ENCODE measurements around the gene AKNA. TPM values are rescaled to one million over a fixed set of nuclear protein-coding genes. Genes with fewer than 3 reads are reported as not detected.
"Not testable (repeated sequence)": the region's sequence is repeated elsewhere in the genome, so short reads cannot be mapped to it uniquely, and the experiment has no call there.

Gene AKNA
- total RNA-seq, 1 experiment from 2014 or later = 10.1 TPM

DNA sequence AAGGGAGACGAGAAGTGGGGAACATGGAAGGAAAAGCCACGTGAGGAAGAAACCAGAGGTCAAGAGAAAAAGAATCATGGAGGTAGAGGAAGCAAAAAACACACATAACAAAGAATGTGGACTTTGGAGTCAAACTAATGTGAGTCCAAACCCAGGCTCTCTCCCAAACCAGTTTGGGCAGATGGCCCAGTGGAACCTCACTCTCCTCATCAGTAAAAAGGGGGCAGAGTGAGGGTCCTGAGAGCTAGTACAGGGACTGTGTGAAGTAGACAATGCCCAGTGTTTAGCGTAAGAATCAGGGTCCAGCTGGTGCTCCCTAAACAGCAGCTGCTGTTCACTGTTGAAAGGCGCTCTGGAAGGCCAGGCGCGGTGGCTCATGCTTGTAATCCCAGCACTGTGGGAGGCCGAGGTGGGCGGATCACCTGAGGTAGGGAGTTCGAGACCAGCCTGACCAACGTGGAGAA is 59.4 kb downstream of the AKNA start:
- CTCF ChIA-PET; intact Hi-C loops (cut with micrococcal nuclease; ENCODE audit: unreplicated experiment); H3K36me3 ChIP-seq (ENCODE audit: control insufficient read depth, insufficient read depth, low read length); in situ Hi-C loops (cut with HindIII; ENCODE audit: low pct_unique_long_range_greater_than_20kb, low sequenced_read_pairs); H3K27ac ChIP-seq (ENCODE audit: low read length); H3K4me1 ChIP-seq (ENCODE audit: control insufficient read depth, insufficient read depth, low read length); ATAC-seq; H3K4me3 ChIP-seq (ENCODE audit: low read depth in 2 of 2, low read length in 2 of 2); POLR2A ChIA-PET; BruUV-seq (replicated peaks); H3K9me3 ChIP-seq (ENCODE audit: control insufficient read depth, insufficient read depth, low read depth, low read length); H3K27me3 ChIP-seq (ENCODE audit: control insufficient read depth, insufficient read depth, low read length); DNase-seq (ENCODE audit: low read depth, low spot score): not testable (repeated sequence)

DNA sequence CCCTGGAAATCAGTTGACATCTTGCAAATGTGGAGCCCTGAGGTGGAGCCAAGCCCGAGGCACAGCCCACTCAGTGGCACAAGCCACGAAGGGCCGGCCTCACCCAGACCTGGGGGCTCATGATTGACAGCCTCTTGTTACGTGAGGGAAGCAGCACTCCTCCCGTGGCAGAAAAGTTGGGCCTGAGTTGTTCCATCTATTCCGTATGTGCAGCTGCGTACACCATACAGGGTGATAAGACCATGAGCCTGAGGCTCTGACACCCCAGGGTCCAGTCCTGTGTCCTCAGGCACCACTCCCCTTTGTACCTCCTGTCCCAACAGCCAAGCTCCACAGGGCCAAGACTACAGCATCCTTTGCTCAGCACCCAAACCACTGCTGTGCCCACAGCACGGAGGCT is 60.0 kb downstream of the AKNA start:
- TF ChIP-seq, protein P1, sequence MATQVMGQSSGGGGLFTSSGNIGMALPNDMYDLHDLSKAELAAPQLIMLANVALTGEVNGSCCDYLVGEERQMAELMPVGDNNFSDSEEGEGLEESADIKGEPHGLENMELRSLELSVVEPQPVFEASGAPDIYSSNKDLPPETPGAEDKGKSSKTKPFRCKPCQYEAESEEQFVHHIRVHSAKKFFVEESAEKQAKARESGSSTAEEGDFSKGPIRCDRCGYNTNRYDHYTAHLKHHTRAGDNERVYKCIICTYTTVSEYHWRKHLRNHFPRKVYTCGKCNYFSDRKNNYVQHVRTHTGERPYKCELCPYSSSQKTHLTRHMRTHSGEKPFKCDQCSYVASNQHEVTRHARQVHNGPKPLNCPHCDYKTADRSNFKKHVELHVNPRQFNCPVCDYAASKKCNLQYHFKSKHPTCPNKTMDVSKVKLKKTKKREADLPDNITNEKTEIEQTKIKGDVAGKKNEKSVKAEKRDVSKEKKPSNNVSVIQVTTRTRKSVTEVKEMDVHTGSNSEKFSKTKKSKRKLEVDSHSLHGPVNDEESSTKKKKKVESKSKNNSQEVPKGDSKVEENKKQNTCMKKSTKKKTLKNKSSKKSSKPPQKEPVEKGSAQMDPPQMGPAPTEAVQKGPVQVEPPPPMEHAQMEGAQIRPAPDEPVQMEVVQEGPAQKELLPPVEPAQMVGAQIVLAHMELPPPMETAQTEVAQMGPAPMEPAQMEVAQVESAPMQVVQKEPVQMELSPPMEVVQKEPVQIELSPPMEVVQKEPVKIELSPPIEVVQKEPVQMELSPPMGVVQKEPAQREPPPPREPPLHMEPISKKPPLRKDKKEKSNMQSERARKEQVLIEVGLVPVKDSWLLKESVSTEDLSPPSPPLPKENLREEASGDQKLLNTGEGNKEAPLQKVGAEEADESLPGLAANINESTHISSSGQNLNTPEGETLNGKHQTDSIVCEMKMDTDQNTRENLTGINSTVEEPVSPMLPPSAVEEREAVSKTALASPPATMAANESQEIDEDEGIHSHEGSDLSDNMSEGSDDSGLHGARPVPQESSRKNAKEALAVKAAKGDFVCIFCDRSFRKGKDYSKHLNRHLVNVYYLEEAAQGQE (IDR thresholded peaks at IDR 0.05; ENCODE audit: insufficient read depth in 1 of 2, low read depth in 2 of 2, low read length in 1 of 2) = no peak
- TF ChIP-seq SIN3A (IDR thresholded peaks at IDR 0.05; ENCODE audit: borderline replicate concordance, insufficient read depth, low read depth, low read length) = no peak
- TF ChIP-seq POLR2AphosphoS5 (IDR thresholded peaks at IDR 0.05; ENCODE audit: low read depth, low read length) = no peak
- TF ChIP-seq TCF7L2 (IDR thresholded peaks at IDR 0.05; ENCODE audit: low read depth, low read length) = no peak
- TF ChIP-seq, protein P2, sequence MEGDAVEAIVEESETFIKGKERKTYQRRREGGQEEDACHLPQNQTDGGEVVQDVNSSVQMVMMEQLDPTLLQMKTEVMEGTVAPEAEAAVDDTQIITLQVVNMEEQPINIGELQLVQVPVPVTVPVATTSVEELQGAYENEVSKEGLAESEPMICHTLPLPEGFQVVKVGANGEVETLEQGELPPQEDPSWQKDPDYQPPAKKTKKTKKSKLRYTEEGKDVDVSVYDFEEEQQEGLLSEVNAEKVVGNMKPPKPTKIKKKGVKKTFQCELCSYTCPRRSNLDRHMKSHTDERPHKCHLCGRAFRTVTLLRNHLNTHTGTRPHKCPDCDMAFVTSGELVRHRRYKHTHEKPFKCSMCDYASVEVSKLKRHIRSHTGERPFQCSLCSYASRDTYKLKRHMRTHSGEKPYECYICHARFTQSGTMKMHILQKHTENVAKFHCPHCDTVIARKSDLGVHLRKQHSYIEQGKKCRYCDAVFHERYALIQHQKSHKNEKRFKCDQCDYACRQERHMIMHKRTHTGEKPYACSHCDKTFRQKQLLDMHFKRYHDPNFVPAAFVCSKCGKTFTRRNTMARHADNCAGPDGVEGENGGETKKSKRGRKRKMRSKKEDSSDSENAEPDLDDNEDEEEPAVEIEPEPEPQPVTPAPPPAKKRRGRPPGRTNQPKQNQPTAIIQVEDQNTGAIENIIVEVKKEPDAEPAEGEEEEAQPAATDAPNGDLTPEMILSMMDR (IDR thresholded peaks at IDR 0.05) = no peak
- ChIA-PET CTCF (no interaction called here), POLR2A (no interaction called here)
- no peaks in the 10 kb centered on the region for H3K9me3 ChIP-seq (ENCODE audit: control insufficient read depth, insufficient read depth, low read depth, low read length)
- no peaks in the 10 kb centered on the region for H3K27me3 ChIP-seq (ENCODE audit: control insufficient read depth, insufficient read depth, low read length)
- no TSS peak for BruUV-seq (replicated peaks)
- H3K4me3 ChIP-seq (ENCODE audit: low read depth in 2 of 2, low read length in 2 of 2) = no peak overlapping the region
- intact Hi-C loops (cut with micrococcal nuclease; ENCODE audit: unreplicated experiment) (no loop called here), in situ Hi-C loops (cut with HindIII; ENCODE audit: low pct_unique_long_range_greater_than_20kb, low sequenced_read_pairs) (no loop called here)
- DNase-seq (ENCODE audit: low read depth, low spot score) = no peak
- no peak for ATAC-seq
- H3K36me3 ChIP-seq (ENCODE audit: control insufficient read depth, insufficient read depth, low read length) = no peaks in the 10 kb centered on the region
- H3K27ac ChIP-seq (ENCODE audit: low read length) = no peak overlapping the region
- H3K4me1 ChIP-seq (ENCODE audit: control insufficient read depth, insufficient read depth, low read length) = no peaks in the 10 kb centered on the region

DNA sequence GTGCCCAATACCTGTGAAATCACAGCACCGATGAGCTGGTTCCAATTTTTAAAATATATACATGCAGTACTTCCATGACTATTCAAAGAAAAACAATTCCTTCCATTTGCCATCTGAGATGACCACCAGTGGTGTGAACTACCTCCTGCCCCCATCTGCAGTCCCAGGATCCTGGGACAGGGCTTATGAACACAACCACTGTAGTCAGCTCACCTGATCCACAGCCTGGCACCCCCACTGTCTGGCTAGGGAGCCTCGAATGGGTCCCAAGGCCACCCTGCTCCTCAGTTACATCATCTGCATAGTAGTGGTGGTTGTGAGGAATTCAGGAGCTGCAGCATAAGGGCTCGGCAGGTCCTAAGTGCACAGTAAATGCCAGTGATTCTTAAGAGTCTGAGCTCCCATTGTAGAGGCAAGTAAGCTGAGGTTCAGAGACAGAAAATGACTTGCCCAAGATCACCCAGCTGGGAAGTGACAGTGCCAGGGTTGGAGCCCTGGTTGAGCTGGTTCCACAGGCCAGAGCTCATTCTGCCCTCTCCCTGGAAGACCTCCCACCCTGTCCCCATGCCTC is 62.0 kb downstream of the AKNA start:
- H3K9me3 ChIP-seq (ENCODE audit: control insufficient read depth, insufficient read depth, low read depth, low read length); H3K27me3 ChIP-seq (ENCODE audit: control insufficient read depth, insufficient read depth, low read length); BruUV-seq (replicated peaks); H3K27ac ChIP-seq (ENCODE audit: low read length); CTCF ChIA-PET; in situ Hi-C loops (cut with HindIII; ENCODE audit: low pct_unique_long_range_greater_than_20kb, low sequenced_read_pairs); H3K4me3 ChIP-seq (ENCODE audit: low read depth in 2 of 2, low read length in 2 of 2); DNase-seq (ENCODE audit: low read depth, low spot score); H3K4me1 ChIP-seq (ENCODE audit: control insufficient read depth, insufficient read depth, low read length); H3K36me3 ChIP-seq (ENCODE audit: control insufficient read depth, insufficient read depth, low read length); ATAC-seq; intact Hi-C loops (cut with micrococcal nuclease; ENCODE audit: unreplicated experiment); POLR2A ChIA-PET: not testable (repeated sequence)

DNA sequence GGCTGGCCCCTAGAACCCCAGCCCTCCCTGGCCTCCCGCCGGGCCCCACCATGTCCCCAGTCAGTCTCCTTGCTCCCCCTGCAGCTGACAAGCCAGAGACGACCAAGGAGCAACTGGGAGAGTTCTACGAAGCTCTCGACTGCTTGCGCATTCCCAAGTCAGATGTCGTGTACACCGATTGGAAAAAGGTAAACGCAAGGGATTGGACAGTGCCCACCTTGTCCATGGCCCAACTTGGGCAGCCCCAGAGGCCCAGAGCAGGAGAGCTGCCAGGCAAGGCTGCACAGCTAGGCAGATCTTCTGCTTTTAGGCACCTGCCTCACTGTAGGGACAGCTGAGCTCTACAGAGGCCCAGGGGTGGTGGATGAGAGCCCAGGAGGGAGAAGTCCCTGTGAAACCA is 62.8 kb downstream of the AKNA start:
- H3K36me3 ChIP-seq (ENCODE audit: control insufficient read depth, insufficient read depth, low read length); H3K9me3 ChIP-seq (ENCODE audit: control insufficient read depth, insufficient read depth, low read depth, low read length); DNase-seq (ENCODE audit: low read depth, low spot score); H3K27me3 ChIP-seq (ENCODE audit: control insufficient read depth, insufficient read depth, low read length); BruUV-seq (replicated peaks); H3K4me1 ChIP-seq (ENCODE audit: control insufficient read depth, insufficient read depth, low read length); ATAC-seq; CTCF ChIA-PET; POLR2A ChIA-PET; in situ Hi-C loops (cut with HindIII; ENCODE audit: low pct_unique_long_range_greater_than_20kb, low sequenced_read_pairs); H3K4me3 ChIP-seq (ENCODE audit: low read depth in 2 of 2, low read length in 2 of 2); intact Hi-C loops (cut with micrococcal nuclease; ENCODE audit: unreplicated experiment); H3K27ac ChIP-seq (ENCODE audit: low read length): not testable (repeated sequence)
